ENCODE measurements around the gene MSH6.

DNA sequence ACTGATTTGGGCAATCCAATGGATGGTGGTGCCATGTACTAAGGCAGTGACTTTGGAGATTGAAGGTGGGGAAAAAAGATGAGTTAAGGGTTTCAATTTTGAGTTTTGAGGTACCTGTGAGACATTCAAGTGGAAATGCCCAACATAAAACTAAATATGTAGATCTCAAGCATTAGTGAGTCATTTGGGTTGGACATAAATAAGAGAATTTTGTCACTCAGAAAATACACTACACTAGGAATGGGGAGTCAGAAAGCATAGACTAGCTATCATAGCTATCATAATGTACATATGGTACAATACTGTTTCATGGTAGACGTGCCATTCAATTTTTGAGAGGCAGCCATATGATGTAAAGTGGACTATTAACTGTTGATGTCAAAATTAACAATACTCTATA is 67.3 kb downstream of the MSH6 start:
- TF ChIP-seq, protein P1, sequence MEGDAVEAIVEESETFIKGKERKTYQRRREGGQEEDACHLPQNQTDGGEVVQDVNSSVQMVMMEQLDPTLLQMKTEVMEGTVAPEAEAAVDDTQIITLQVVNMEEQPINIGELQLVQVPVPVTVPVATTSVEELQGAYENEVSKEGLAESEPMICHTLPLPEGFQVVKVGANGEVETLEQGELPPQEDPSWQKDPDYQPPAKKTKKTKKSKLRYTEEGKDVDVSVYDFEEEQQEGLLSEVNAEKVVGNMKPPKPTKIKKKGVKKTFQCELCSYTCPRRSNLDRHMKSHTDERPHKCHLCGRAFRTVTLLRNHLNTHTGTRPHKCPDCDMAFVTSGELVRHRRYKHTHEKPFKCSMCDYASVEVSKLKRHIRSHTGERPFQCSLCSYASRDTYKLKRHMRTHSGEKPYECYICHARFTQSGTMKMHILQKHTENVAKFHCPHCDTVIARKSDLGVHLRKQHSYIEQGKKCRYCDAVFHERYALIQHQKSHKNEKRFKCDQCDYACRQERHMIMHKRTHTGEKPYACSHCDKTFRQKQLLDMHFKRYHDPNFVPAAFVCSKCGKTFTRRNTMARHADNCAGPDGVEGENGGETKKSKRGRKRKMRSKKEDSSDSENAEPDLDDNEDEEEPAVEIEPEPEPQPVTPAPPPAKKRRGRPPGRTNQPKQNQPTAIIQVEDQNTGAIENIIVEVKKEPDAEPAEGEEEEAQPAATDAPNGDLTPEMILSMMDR (CRISPR knock-in tag; IDR thresholded peaks at IDR 0.05): no peak
- TF ChIP-seq, protein P2, sequence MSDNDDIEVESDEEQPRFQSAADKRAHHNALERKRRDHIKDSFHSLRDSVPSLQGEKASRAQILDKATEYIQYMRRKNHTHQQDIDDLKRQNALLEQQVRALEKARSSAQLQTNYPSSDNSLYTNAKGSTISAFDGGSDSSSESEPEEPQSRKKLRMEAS (IDR thresholded peaks at IDR 0.05): no peak
- no peak for TF ChIP-seq HDAC2 (CRISPR knock-in tag; IDR thresholded peaks at IDR 0.05)
- no peak for TF ChIP-seq ETV6 (CRISPR knock-in tag; conservative IDR thresholded peaks at IDR 0.05)
